Endodermal cell (in vitro differentiated cells): ENCODE measurements around the gene NEAT1. TPM values are rescaled to one million over a fixed set of nuclear protein-coding genes. Genes with fewer than 3 reads are reported as not detected.

Source experiments
- DNase-seq: peaks from one replicate; pipeline ENCODE4 v3.0.0-alpha.2; 2017
- H3K27ac ChIP-seq: 2 replicates; pipeline ENCODE4 v1.5.1; 2013; ENCODE audit warnings: mild to moderate bottlenecking, low read depth, low read length, moderate library complexity
- H3K27me3 ChIP-seq: 2 replicates; pipeline ENCODE4 v1.6.1; 2013; ENCODE audit warnings: mild to moderate bottlenecking, low read length, moderate library complexity; ENCODE audit not compliant: insufficient read depth, control insufficient read depth, poor library complexity, severe bottlenecking
- H3K36me3 ChIP-seq: 2 replicates; pipeline ENCODE4 v1.7.0; 2013; ENCODE audit warnings: mild to moderate bottlenecking, low read length, moderate library complexity; ENCODE audit not compliant: control insufficient read depth, insufficient read depth
- H3K4me1 ChIP-seq: one replicate; pipeline ENCODE4 v1.7.0; 2013; ENCODE audit warnings: low read length; ENCODE audit not compliant: control insufficient read depth, insufficient read depth
- H3K4me3 ChIP-seq: 2 replicates; pipeline ENCODE4 v1.5.1; 2013; ENCODE audit warnings: mild to moderate bottlenecking, low read length, moderate library complexity
- H3K9ac ChIP-seq: 2 replicates; pipeline ENCODE4 v1.6.1; 2013; ENCODE audit warnings: mild to moderate bottlenecking, low read length, moderate library complexity; ENCODE audit not compliant: poor library complexity, severe bottlenecking; ENCODE audit errors: extremely low read depth
- H3K9me3 ChIP-seq: 2 replicates; pipeline ENCODE4 v1.6.1; 2013; ENCODE audit warnings: mild to moderate bottlenecking, low read length, moderate library complexity; ENCODE audit not compliant: control insufficient read depth
- H3K27ac Mint-ChIP-seq: 2 replicates; pipeline ENCODE4 v1.8.0; 2020; ENCODE audit warnings: mixed read lengths
- H3K27me3 Mint-ChIP-seq: 2 replicates; pipeline ENCODE4 v1.8.0; 2021; ENCODE audit warnings: mild to moderate bottlenecking, mixed read lengths; ENCODE audit not compliant: insufficient read depth
- H3K36me3 Mint-ChIP-seq: 2 replicates; pipeline ENCODE4 v1.8.0; 2020; ENCODE audit warnings: low read depth, mixed read lengths
- H3K4me1 Mint-ChIP-seq: 2 replicates; pipeline ENCODE4 v1.8.0; 2020; ENCODE audit warnings: mixed read lengths
- H3K4me3 Mint-ChIP-seq: 2 replicates; pipeline ENCODE4 v1.8.0; 2020; ENCODE audit warnings: mild to moderate bottlenecking, moderate library complexity, mixed read lengths
- H3K9me3 Mint-ChIP-seq: 2 replicates; pipeline ENCODE4 v1.8.0; 2020; ENCODE audit warnings: mild to moderate bottlenecking, mixed read lengths
- CTCF ChIP-seq: fragments of 200-600 bp; sonication (generic); conservative IDR thresholded peaks from 2 replicates; pipeline ENCODE4 v1.5.0; 2021; ENCODE audit warnings: antibody characterized with exemption, mild to moderate bottlenecking
- WGBS, 2 experiments: methylation state at CpG; one replicate each; pipeline versions ENCODE4 v1.1.5 to v1.1.7; 2013; ENCODE audit warnings: missing lambda C conversion rate in 2 of 2, mixed read lengths in 1 of 2; ENCODE audit not compliant: insufficient coverage in 1 of 2, insufficient read length in 1 of 2; 5-methylcytosine and 5-hydroxymethylcytosine counted together
- total RNA-seq, 2 donors: library from RNA; stranded (reverse); fragmentation: NEBNext Ultra II Directional in 1 of 2; extraction: Animal tissue kit (Norgen Biotek cat#: 25700) in 1 of 2; gene quantifications; 2 replicates in 1 of 2; 3 replicates in 1 of 2; pipeline ENCODE4 v1.2.1, GENCODE V29; 2021

NEAT1 gene
- total RNA-seq, 2 donors from 2014 or later: 61.3 to 85.2 TPM

DNA sequence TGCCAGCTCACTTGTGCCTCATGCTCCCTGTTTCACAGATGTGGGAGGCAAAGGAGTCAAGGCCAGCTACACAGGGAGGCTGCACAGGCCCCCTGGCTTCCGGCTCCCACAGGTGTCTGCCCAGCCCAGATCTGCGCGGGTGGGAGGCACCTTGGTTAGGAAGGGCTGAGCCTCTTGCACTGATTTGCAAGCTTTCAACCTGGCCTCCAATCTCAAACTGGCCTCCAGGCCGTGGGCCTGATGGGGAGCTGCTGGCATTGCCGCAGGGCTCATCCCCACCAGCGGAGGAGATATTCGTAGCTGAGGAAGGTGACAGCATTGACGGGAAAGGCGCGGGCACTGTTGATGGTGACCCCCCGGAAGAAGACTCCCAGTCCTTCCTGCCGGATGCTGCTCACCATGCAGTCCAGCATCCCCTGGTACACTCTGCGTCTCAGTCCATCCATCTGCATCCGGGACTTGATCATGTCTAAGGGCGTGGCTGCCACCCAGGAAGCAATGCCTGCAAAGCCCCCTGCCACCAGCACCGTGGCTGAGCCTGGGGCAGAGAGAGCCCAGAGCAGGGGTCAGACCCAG, 46.4 kb upstream of the NEAT1 start:
- peaks cover 3% of the 10 kb centered on the region for H3K4me1 ChIP-seq
- H3K9ac ChIP-seq: no peak overlapping the region
- H3K27me3 ChIP-seq: no peaks in the 10 kb centered on the region
- TF ChIP-seq CTCF: no peak
- no peak overlapping the region for H3K4me3 Mint-ChIP-seq
- peaks cover 6% of the 10 kb centered on the region for H3K4me1 Mint-ChIP-seq
- no peaks in the 10 kb centered on the region for H3K27me3 Mint-ChIP-seq
- no peaks in the 10 kb centered on the region for H3K36me3 Mint-ChIP-seq
- no peak overlapping the region for H3K4me3 ChIP-seq
- H3K36me3 ChIP-seq: no peaks in the 10 kb centered on the region
- H3K9me3 Mint-ChIP-seq: no peaks in the 10 kb centered on the region
- no peaks in the 10 kb centered on the region for H3K9me3 ChIP-seq
- no peak overlapping the region for H3K27ac Mint-ChIP-seq
- 94 to 96% methylated on average over 15 to 16 of the region's 16 CpGs for WGBS, 2 experiments
- DNase-seq: no peak
- H3K27ac ChIP-seq: no peak overlapping the region

GRCh38 chr11:65377036-65377435, 45.6 kb upstream of the NEAT1 start:
- H3K9me3 Mint-ChIP-seq: no peaks in the 10 kb centered on the region
- H3K9me3 ChIP-seq: no peaks in the 10 kb centered on the region
- H3K27ac ChIP-seq: no peak overlapping the region
- no peak overlapping the region for H3K9ac ChIP-seq
- peaks cover 3% of the 10 kb centered on the region for H3K4me1 ChIP-seq
- H3K27ac Mint-ChIP-seq: no peak overlapping the region
- no peak overlapping the region for H3K4me3 ChIP-seq
- H3K36me3 ChIP-seq: no peaks in the 10 kb centered on the region
- peaks cover 10% of the 10 kb centered on the region for H3K4me1 Mint-ChIP-seq
- no peak for DNase-seq
- no peaks in the 10 kb centered on the region for H3K36me3 Mint-ChIP-seq
- H3K4me3 Mint-ChIP-seq: no peak overlapping the region
- TF ChIP-seq CTCF: no peak
- WGBS, 2 experiments: 85 to 90% methylated on average over 7 to 8 of the region's 8 CpGs
- H3K27me3 ChIP-seq: no peaks in the 10 kb centered on the region
- H3K27me3 Mint-ChIP-seq: no peaks in the 10 kb centered on the region

DNA sequence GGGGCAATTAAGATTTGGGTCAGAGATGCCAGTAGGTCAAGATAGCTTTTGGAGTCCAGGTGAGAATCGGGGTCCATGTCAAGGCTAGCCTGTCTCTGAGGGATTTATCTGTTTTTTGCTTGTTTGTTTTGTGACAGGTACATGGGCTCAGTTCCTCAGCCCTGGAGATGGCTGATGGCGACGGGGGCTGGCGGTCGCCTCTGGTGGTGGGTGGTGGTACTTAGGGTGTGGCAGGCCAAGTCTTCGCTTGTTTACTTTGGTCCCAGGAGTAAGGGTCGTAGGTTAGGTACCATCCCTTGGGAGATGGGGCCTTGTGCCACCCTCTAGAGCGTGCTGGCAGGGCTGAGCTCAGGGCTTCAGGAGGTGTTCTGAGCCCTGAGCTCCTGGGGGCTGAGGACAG, 44.8 kb upstream of the NEAT1 start:
- Mint-ChIP-seq H3K27ac (no peak overlapping the region), H3K4me3 (no peak overlapping the region)
- H3K9ac ChIP-seq: no peak overlapping the region

More for the DNA sequence above, 44.8 kb upstream of the NEAT1 start:
- peaks cover 6% of the 10 kb centered on the region for H3K4me1 ChIP-seq
- Mint-ChIP-seq H3K9me3 (no peaks in the 10 kb centered on the region), H3K27me3 (no peaks in the 10 kb centered on the region), H3K36me3 (no peaks in the 10 kb centered on the region), H3K4me1 (peaks cover 17% of the 10 kb centered on the region)
- H3K36me3 ChIP-seq: no peaks in the 10 kb centered on the region
- no peak overlapping the region for H3K27ac ChIP-seq
- H3K9me3 ChIP-seq: no peaks in the 10 kb centered on the region
- no peaks in the 10 kb centered on the region for H3K27me3 ChIP-seq
- no peak overlapping the region for H3K4me3 ChIP-seq
- peak; percentile 59 for TF ChIP-seq CTCF
- 89 to 94% methylated on average over 7 to 8 of the region's 8 CpGs for WGBS, 2 experiments
- DNase-seq: no peak
